ENCODE data around the gene ANGPTL7. TPM values are rescaled to one million over a fixed set of nuclear protein-coding genes. Genes with fewer than 3 reads are reported as not detected.

Gene ANGPTL7
- total RNA-seq, 1 donor from 2014 or later, result not detected

- Mint-ChIP-seq H3K4me3 (ENCODE audit: low read depth) (no peak overlapping the region), H3K36me3 (ENCODE audit: low read depth) (peaks cover 56% of the 10 kb centered on the region), H3K4me1 (ENCODE audit: low read depth) (no peaks in the 10 kb centered on the region), H3K9me3 (no peaks in the 10 kb centered on the region), H3K27me3 (ENCODE audit: low read depth) (no peaks in the 10 kb centered on the region), H3K27ac (no peak overlapping the region)
- intact Hi-C loops (cut with micrococcal nuclease), result no loop called here
- DNase-seq (ENCODE audit: low spot score), result no peak
Measured at GRCh38 chr1:11196945-11197344, 7.8 kb downstream of the ANGPTL7 start.

GRCh38 chr1:11197359-11197758 lies 8.2 kb downstream of the ANGPTL7 start:
- no peak for DNase-seq (ENCODE audit: low spot score)
- Mint-ChIP-seq H3K27me3 (ENCODE audit: low read depth) (no peaks in the 10 kb centered on the region), H3K36me3 (ENCODE audit: low read depth) (peaks cover 56% of the 10 kb centered on the region), H3K9me3 (no peaks in the 10 kb centered on the region), H3K4me1 (ENCODE audit: low read depth) (no peaks in the 10 kb centered on the region), H3K27ac (no peak overlapping the region), H3K4me3 (ENCODE audit: low read depth) (no peak overlapping the region)
- intact Hi-C loops (cut with micrococcal nuclease), result no loop called here

- H3K4me1 Mint-ChIP-seq (ENCODE audit: low read depth), result no peaks in the 10 kb centered on the region
- no peak overlapping the region for H3K4me3 Mint-ChIP-seq (ENCODE audit: low read depth)
- H3K27ac Mint-ChIP-seq, result no peak overlapping the region
- no peaks in the 10 kb centered on the region for H3K9me3 Mint-ChIP-seq
- intact Hi-C loops (cut with micrococcal nuclease), result no loop called here
- peaks cover 52% of the 10 kb centered on the region for H3K36me3 Mint-ChIP-seq (ENCODE audit: low read depth)
- DNase-seq (ENCODE audit: low spot score), result no peak
- H3K27me3 Mint-ChIP-seq (ENCODE audit: low read depth), result no peaks in the 10 kb centered on the region
Measured at GRCh38 chr1:11198257-11198656, 9.1 kb downstream of the ANGPTL7 start.

- H3K27me3 Mint-ChIP-seq (ENCODE audit: low read depth), result no peaks in the 10 kb centered on the region
- H3K27ac Mint-ChIP-seq, result no peak overlapping the region
- H3K4me3 Mint-ChIP-seq (ENCODE audit: low read depth), result no peak overlapping the region
- H3K9me3 Mint-ChIP-seq, result no peaks in the 10 kb centered on the region
- no peak for DNase-seq (ENCODE audit: low spot score)
- no peaks in the 10 kb centered on the region for H3K4me1 Mint-ChIP-seq (ENCODE audit: low read depth)
- intact Hi-C loops (cut with micrococcal nuclease), result no loop called here
- peaks cover 50% of the 10 kb centered on the region for H3K36me3 Mint-ChIP-seq (ENCODE audit: low read depth)
Measured at GRCh38 chr1:11198851-11199594, 9.9 kb downstream of the ANGPTL7 start.

GRCh38 chr1:11204396-11205190 lies 15.4 kb downstream of the ANGPTL7 start:
- peaks cover 33% of the 10 kb centered on the region for H3K36me3 Mint-ChIP-seq (ENCODE audit: low read depth)
- H3K4me3 Mint-ChIP-seq (ENCODE audit: low read depth), result no peak overlapping the region
- H3K9me3 Mint-ChIP-seq, result no peaks in the 10 kb centered on the region
- H3K27ac Mint-ChIP-seq, result no peak overlapping the region
- H3K4me1 Mint-ChIP-seq (ENCODE audit: low read depth), result no peaks in the 10 kb centered on the region
- intact Hi-C loops (cut with micrococcal nuclease), result no loop called here
- no peak for DNase-seq (ENCODE audit: low spot score)
- no peaks in the 10 kb centered on the region for H3K27me3 Mint-ChIP-seq (ENCODE audit: low read depth)

- H3K4me1 Mint-ChIP-seq (ENCODE audit: low read depth), result no peaks in the 10 kb centered on the region
- no peaks in the 10 kb centered on the region for H3K27me3 Mint-ChIP-seq (ENCODE audit: low read depth)
- no peak overlapping the region for H3K4me3 Mint-ChIP-seq (ENCODE audit: low read depth)
- no peak overlapping the region for H3K27ac Mint-ChIP-seq
- intact Hi-C loops (cut with micrococcal nuclease), result no loop called here
- peaks cover 59% of the 10 kb centered on the region for H3K36me3 Mint-ChIP-seq (ENCODE audit: low read depth)
- no peaks in the 10 kb centered on the region for H3K9me3 Mint-ChIP-seq
- no peak for DNase-seq (ENCODE audit: low spot score)
Measured at GRCh38 chr1:11207898-11208611, 18.9 kb downstream of the ANGPTL7 start.

GRCh38 chr1:11211461-11211860 lies 22.3 kb downstream of the ANGPTL7 start:
- peaks cover 68% of the 10 kb centered on the region for H3K36me3 Mint-ChIP-seq (ENCODE audit: low read depth)
- no peak overlapping the region for H3K27ac Mint-ChIP-seq
- H3K27me3 Mint-ChIP-seq (ENCODE audit: low read depth), result no peaks in the 10 kb centered on the region
- H3K9me3 Mint-ChIP-seq, result no peaks in the 10 kb centered on the region
- H3K4me1 Mint-ChIP-seq (ENCODE audit: low read depth), result no peaks in the 10 kb centered on the region
- DNase-seq (ENCODE audit: low spot score), result no peak
- intact Hi-C loops (cut with micrococcal nuclease), result no loop called here
- no peak overlapping the region for H3K4me3 Mint-ChIP-seq (ENCODE audit: low read depth)

- no peak overlapping the region for H3K27ac Mint-ChIP-seq
- peaks cover 65% of the 10 kb centered on the region for H3K36me3 Mint-ChIP-seq (ENCODE audit: low read depth)
- no peaks in the 10 kb centered on the region for H3K9me3 Mint-ChIP-seq
- H3K4me1 Mint-ChIP-seq (ENCODE audit: low read depth), result no peaks in the 10 kb centered on the region
- intact Hi-C loops (cut with micrococcal nuclease), result no loop called here
- no peaks in the 10 kb centered on the region for H3K27me3 Mint-ChIP-seq (ENCODE audit: low read depth)
- H3K4me3 Mint-ChIP-seq (ENCODE audit: low read depth), result no peak overlapping the region
- no peak for DNase-seq (ENCODE audit: low spot score)
Measured at GRCh38 chr1:11211925-11212587, 22.9 kb downstream of the ANGPTL7 start.

- H3K4me3 Mint-ChIP-seq (ENCODE audit: low read depth), result no peak overlapping the region
- H3K36me3 Mint-ChIP-seq (ENCODE audit: low read depth), result peaks cover 67% of the 10 kb centered on the region
- no peaks in the 10 kb centered on the region for H3K27me3 Mint-ChIP-seq (ENCODE audit: low read depth)
- H3K9me3 Mint-ChIP-seq, result no peaks in the 10 kb centered on the region
- no peaks in the 10 kb centered on the region for H3K4me1 Mint-ChIP-seq (ENCODE audit: low read depth)
- no peak overlapping the region for H3K27ac Mint-ChIP-seq
- no peak for DNase-seq (ENCODE audit: low spot score)
- intact Hi-C loops (cut with micrococcal nuclease), result no loop called here
Measured at GRCh38 chr1:11214698-11215380, 25.7 kb downstream of the ANGPTL7 start.

GRCh38 chr1:11215381-11216005 lies 26.3 kb downstream of the ANGPTL7 start:
- Mint-ChIP-seq H3K4me3 (ENCODE audit: low read depth) (no peak overlapping the region), H3K4me1 (ENCODE audit: low read depth) (no peaks in the 10 kb centered on the region), H3K36me3 (ENCODE audit: low read depth) (peaks cover 65% of the 10 kb centered on the region), H3K27me3 (ENCODE audit: low read depth) (no peaks in the 10 kb centered on the region), H3K27ac (no peak overlapping the region), H3K9me3 (no peaks in the 10 kb centered on the region)
- DNase-seq (ENCODE audit: low spot score), result no peak
- intact Hi-C loops (cut with micrococcal nuclease), result no loop called here

- no peaks in the 10 kb centered on the region for H3K27me3 Mint-ChIP-seq (ENCODE audit: low read depth)
- no peak overlapping the region for H3K4me3 Mint-ChIP-seq (ENCODE audit: low read depth)
- no peak for DNase-seq (ENCODE audit: low spot score)
- H3K9me3 Mint-ChIP-seq, result no peaks in the 10 kb centered on the region
- H3K4me1 Mint-ChIP-seq (ENCODE audit: low read depth), result no peaks in the 10 kb centered on the region
- intact Hi-C loops (cut with micrococcal nuclease), result no loop called here
- H3K36me3 Mint-ChIP-seq (ENCODE audit: low read depth), result peaks cover 61% of the 10 kb centered on the region
- no peak overlapping the region for H3K27ac Mint-ChIP-seq
Measured at GRCh38 chr1:11216074-11216473, 26.9 kb downstream of the ANGPTL7 start.

Measured in activated T-helper 2 cell treated with anti-CD3 and anti-CD28 coated beads, Interferon-gamma antibody, Interleukin-2, Interleukin-4, amounts not matched to agents 10 μg/mL and 5 μg/mL and 100 μg/mL, durations not matched to agents 14 hours and 24 hours and 36 hours (primary cell).